B cell (primary cell): ENCODE data around the gene ACOT11.

Experiments
- CTCF ChIP-seq: fragments of 200-600 bp; IDR thresholded peaks from one replicate; pipeline ENCODE4 v1.8.0; 2022; ENCODE audit warnings: antibody characterized with exemption, mild to moderate bottlenecking
- EZH2 ChIP-seq: IDR thresholded peaks from 2 replicates; pipeline ENCODE4 v1.6.1; 2012; ENCODE audit warnings: borderline replicate concordance, low read depth, mild to moderate bottlenecking, moderate library complexity, low read length; ENCODE audit not compliant: insufficient read depth, poor library complexity, severe bottlenecking

DNA sequence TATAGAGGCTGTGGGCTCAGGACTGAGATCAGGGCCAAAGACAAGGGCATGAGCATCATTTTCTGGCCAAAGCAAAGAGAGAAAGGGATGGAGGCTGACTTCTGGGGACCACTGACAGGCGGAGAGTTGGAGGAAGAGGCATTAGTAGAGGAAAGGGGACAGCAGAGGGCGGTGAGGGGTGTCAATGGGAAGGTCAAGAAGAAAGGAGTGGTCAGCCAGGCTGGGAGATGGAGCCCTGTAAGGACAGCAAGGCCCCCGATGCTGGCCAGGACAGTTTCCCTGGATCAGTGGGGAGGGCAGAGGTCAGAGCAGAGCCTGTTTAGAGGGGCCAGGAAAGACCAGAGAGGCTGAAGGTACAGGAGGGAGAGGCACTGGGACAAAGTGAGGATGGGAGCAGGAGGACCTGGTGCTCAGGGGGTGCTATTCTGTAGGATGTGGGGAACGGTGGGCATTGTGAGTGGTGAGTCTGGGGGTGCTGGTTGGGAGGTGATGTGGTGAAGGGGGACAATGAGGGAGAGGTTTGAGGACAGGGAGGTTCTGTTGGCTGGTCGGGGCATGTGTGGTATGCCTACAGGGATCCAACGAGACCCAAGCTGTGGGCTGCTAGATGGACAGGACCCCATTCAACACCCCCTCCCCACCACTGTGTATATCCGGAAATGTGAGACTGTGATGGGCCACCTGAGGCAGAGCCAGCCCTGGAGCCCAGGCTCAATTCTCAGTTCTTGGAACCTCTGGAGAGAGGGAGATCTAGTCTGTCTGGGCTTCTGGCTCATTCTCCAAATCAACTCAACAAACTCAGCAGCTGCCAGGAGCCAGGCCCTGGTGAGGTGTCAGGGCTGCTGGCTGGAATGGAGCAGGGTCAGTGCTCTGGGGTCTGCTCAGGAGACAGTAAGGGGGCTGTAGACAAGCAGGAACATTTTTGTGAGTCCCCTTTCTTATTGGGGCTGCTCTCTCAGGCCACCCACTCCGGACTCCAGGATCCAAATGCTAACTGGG is 76.7 kb downstream of the ACOT11 start:
- TF ChIP-seq CTCF (no peak), EZH2 (no peak)
